RPMI7951 (cell line): Measurements from ENCODE around the gene OLIG1. TPM values are rescaled to one million over a fixed set of nuclear protein-coding genes. Genes with fewer than 3 reads are reported as not detected.

Experiments used
- DNase-seq: peaks from one replicate; pipeline ENCODE4 v3.0.0-alpha.2; 2012; ENCODE audit warnings: low read depth
- total RNA-seq: library from RNA; depleted of rRNA; stranded (reverse); fragments of >200 nt; shearing (Covaris generic); gene quantifications from 2 replicates; pipeline ENCODE4 v1.2.3, GENCODE V29; 2014

OLIG1 gene
- total RNA-seq, 1 experiment from 2014 or later, result not detected

DNA sequence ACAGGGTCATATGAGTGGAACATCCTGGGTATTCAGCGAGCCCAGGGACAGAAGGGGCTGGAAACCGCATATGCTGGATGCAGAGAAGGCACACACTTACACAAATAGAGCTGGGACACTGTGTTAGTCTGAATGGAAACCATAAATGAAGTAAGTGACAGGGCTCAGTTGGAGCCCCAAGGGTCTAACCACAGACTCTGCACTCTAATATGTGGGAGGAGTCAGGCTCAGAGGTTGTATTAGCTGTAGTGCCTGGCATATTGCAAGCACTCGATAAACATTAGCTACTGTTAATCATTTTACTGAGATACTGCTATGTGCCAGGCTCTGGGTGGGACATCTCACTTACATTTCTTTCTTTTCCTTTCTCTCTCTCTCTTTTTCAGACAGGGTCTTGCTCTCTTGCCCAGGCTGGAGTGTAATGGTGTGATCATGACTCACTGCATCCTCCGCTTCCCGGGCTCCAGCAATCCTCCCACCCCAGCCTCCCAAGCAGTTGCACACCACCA lies 6.5 kb upstream of the OLIG1 start:
- no peak for DNase-seq

DNA sequence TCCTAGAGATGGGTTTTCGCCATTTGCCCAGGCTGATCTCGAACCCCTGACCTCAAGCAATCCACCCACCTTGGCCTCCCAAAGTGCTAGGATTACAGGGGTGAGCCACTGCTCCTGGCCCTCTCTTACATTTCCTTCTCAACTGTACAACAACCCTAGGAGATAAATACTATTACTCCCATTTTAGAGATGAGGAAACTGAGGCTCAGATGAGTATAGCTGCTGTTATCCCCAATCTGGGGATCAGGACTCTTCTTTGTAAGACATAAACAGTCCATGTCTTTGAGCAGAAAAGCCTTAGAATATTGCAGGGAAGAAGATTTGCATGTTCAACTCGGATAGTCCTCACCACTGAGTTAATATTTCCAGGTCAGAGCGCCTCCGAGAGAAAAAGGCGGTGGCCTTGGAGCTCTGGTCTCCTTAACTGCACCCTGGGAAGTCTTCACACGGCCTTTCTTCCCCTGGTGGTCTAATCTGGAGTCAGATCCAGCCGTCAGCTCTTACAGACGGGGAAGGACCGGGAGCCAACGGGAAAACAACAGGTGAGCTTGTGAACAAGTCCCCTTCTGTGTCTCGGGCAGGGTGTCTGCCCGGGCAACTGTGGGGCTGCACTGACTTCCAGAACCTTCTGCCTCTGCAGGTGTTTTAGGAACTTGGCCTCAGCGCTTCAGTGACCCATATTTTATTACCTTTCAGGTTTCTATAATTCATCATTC lies 5.9 kb upstream of the OLIG1 start:
- no peak for DNase-seq

DNA sequence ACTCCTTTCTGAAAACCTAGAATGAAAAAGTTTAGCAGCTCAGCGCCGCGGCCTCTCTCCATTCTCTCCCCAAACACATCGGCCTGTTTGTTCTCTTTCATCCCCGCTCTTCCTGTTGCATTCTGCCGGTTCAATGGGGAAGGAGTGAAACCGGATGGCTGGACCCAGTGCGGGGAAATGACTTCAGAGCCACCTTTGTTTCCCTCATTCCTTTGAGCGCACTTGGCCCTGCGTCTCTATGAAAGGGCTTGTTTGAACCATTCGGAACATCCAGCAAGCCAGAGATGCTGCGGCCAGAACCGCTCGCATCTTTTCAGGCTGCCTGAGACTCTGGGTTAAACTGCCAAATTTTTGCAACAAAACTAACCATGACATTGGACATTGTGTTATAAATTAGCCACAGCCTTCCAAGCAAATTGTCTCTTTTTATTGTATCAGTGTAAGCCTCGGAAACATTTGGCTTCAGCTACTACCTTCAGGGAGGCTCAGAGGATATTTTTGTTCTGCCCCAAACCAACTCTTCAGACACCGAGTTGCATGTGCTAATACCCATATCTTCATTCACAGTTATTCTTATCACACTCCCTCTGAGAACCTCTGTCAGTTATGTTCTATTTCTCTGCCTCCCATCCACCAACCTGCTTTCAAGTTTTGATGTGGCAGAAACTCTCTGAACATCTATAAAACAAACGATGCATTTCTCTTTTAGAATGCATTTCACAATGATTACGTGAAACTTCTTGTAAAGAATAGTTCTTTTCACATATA lies 5.1 kb upstream of the OLIG1 start:
- peak; percentile 20 for DNase-seq

DNA sequence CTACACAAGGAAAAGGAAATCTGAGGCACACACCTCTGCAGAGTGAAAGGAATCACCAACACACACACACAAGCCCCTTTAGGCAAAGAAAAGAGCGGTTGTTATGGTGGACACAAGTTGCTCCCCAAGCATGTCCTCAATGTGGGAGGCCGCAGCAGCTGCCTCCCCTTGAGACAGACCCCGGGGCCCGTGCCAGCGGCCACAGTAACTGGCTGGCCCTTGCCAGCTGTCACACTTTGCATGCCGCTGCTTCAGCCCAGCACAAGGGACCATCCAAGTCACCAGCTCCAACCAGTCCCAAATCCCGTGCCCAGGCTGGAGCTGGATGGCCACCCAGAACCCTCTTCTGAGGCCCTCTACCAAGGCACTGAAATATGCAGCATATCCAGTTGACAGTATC lies 2.9 kb upstream of the OLIG1 start:
- no peak for DNase-seq

DNA sequence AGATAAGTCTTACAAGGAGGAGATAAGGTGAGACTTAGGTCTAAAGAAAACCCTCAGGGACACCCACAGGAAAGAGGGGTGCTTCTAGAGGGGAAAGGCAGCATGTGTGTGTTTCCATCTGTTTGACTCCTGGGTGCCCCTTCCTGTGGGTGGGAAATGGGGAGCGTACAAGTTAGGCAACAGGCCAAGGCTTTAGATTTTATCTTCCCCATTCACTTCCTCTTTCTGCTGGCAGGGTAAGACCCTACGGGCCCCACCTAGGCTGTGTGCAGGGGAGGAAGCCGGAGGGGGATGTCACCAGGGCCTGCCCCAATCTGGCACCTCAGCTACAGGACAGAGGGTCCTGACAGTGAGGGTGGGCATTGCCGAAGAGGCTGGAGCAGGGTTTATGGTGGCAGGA lies 2.5 kb upstream of the OLIG1 start:
- DNase-seq, result no peak

DNA sequence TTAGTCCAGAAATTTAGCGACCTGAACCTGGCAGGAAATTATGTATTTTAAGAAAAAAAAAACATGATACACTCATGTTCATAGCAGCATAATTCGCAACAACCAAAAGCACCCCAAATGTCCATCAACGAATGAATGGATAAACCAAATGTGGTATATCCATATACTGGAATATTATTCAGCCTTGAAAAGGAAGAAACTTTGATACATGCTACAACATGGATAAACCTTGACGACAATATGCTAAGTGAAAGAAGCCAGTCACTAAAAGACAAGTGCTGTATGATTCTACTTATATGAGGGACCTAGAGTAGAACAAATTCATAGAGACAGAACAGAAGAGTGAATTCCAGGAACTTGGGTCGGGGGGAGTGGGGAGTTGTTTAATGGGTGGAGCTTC lies 698 bp upstream of the OLIG1 start:
- DNase-seq, result no peak

DNA sequence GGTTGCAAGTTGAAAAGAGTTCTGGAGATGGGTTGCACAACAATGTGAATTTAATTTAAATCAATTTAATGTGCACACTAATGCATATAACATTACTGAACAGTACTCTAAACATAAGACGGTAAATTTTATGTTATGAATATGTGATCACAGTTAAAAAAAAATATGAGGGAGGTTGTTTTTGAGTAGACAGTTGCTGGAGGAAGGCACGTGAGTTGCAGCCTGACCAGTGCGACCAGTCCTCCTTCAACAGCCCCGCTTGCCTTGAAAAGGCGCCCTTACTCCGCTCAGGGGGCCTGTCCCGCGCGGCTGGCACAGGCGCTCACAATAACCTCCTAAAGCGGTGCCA lies 322 bp upstream of the OLIG1 start:
- DNase-seq, result no peak

DNA sequence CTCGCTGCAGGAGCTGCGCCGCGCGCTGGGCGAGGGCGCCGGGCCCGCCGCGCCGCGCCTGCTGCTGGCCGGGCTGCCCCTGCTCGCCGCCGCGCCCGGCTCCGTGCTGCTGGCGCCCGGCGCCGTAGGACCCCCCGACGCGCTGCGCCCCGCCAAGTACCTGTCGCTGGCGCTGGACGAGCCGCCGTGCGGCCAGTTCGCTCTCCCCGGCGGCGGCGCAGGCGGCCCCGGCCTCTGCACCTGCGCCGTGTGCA lies 730 bp downstream of the OLIG1 start:
- no peak for DNase-seq

DNA sequence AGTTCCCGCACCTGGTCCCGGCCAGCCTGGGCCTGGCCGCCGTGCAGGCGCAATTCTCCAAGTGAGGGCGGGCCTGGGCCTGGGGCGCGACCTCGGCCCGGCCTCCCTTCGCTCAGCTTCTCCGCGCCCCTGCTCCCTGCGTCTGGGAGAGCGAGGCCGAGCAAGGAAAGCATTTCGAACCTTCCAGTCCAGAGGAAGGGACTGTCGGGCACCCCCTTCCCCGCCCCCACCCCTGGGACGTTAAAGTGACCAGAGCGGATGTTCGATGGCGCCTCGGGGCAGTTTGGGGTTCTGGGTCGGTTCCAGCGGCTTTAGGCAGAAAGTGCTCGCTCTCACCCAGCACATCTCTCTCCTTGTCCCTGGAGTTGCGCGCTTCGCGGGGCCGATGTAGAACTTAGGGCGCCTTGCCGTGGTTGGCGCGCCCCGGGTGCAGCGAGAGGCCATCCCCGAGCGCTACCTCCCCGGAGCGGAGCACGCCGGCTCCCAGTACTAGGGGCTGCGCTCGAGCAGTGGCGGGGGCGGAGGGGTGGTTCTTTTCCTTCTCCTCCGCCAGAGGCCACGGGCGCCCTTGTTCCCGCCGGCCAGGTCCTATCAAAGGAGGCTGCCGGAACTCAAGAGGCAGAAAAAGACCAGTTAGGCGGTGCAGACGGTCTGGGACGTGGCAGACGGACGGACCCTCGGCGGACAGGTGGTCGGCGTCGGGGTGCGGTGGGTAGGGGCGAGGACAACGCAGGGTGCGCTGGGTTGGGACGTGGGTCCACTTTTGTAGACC lies 1.2 kb downstream of the OLIG1 start:
- no peak for DNase-seq

DNA sequence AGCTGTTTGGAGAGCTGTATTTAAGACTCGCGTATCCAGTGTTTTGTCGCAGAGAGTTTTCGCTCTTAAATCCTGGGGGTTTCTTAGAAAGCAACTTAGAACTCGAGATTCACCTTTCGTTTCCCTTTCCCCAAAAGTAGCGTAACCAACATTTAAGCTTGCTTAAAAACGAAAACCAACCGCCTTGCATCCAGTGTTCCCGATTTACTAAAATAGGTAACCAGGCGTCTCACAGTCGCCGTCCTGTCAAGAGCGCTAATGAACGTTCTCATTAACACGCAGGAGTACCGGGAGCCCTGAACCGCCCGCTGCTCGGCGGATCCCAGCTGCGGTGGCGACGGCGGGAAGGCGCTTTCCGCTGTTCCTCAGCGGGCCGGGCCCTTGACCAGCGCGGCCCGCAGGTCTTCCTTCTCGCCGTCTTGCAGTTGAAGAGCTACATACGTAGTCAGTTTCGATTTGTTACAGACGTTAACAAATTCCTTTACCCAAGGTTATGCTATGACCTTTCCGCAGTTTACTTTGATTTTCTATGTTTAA lies 1.9 kb downstream of the OLIG1 start:
- DNase-seq, result no peak

DNA sequence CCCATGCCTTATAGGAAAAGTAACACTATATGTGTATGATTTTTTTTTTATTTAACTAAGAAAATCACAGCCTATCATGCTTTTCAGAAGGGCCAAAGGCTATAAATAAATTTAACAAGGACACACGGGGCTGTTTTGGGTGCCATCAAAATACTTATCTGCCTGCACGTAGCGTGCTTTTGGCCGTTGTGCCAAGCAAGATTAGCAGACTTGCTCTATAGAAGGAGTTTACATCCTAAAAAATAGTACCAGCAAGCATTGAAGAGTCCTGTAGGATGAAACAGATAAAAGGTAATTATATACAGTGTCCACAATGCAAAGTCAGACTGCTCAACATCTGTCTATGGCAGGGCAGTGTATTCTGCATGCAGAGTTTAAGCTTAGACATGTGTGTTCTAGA lies 3.7 kb downstream of the OLIG1 start:
- no peak for DNase-seq

DNA sequence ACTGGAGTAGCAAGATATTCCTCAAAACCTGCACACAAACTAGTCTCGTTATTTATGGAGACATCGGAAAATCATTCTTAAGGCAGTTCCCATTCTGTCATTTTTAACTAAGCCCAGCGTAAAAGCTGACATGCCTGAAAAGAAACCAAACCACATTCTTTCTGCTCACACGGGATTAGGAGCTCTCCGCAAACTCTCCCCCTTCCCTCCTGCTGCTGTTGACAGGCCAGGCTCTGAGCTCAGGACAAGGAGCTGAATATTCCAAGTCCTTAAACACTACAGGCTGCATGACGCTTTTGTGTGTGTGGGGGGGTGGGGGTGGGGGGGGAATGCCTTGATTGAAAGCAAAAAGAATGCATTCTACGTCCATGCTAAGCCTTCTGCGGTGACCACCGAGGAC lies 5.2 kb downstream of the OLIG1 start:
- DNase-seq, result no peak

DNA sequence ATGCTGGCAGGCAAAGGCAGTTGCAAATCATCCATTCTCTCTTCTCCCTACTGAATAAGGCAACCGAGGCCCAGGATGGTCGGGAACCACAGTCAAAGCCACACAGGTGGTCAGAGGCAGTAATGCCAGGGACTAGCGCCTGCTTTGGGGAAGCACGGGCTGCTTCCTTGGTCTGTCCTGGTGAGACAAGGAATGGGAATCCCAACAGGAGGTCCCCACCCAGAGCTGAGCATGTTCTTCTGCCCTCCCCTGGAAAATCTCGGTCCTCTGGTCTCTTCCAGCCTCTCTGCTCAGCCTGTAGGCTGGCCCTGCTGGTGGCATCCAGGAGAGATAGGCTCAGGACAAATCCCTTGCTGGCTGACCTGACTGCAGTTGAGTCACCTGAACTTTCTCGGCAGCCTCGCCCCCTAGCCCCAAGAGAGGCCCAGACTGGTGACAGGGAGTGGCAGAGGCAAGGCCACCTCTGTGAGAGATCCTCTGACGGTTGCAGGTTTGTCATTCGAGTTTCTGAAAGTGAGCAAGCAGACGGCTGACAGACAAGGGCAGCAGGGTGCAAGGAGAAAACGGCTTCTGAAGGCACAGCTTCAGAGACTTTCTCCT lies 5.8 kb downstream of the OLIG1 start:
- no peak for DNase-seq

DNA sequence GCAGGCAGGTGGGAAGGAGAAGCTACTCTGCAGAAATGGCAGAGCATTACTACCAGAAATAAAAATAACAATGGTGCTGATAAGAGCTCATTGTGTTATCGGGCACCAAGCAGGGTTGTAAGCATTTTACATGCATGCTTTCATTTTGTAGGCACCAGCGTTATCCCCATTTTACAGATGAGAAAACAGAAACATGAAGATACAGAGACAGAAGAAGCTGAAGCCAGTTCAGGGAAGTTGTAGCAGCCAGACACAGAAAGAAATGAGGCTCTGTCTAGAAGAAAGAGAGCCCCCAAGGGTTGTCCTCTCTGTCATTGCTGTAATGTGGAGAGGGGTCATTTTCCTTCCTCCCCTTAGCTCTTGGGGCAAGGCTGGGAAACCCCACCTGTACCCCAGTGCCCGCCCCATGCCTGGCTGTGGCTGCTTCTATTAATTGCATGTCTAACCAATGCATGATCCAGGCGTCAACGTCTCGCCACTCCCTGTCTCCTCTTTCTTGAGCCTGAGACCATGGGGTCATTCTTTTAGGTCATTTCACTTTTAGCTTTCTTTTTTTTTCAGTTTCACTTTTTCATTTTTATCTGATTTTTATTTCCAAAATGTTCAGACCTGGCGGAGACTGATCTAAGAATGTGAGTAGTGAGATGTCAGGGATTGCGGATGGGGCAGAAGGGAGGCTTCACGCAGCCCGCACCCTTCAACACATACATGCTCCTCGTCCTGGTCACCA lies 6.8 kb downstream of the OLIG1 start:
- no peak for DNase-seq

DNA sequence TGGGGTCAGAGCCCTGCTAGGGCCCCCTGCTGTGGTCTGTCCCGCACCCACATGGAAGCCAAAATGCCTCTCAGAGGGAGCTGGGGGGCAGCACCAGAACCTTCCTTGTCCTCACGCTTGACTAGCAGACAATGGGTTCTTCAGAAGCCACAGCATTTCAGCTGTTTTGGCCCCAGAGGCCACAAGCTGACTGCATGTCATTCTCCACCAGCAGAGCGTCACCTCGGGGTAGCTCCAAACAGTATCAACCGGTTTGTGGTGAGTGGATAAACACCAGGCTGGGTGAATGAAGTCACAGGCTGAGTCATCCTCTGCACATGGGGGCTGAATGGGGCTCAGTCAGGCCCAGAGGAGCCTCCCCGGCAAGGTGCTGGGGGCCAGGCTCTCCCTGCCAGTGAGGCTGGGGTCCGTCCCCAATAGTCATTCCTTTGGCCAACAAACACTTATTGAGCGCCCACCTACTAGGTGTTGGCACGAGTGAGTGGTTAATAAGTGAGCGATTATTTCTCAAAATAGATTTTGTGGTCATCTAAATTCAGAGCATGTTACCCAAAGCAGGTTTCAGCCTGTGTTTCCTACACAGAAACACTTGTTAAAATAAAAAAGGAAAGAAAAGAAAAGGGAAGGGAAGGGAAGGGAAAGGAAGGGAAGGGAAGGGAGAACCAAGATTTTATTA lies 9.1 kb downstream of the OLIG1 start:
- DNase-seq, result peak; percentile 90

DNA sequence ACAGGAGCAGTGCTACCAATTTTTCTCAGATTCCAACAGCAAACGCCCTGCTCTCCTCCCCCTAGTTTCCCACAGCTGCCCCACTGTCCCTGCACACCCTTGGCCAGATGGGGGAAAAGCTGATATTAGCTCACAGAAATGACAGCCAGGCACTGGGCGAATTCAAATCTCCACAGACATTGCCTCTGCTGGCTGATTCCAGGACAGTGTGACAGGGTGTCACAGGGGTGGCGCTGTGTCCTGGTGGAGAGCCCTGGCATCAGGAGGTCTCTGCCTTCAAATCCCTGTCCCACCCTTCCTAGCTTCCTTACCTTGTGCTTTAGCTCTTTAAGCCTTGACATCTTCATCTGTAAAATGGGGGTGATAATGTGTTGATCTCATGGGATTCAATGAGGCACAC lies 10.4 kb downstream of the OLIG1 start:
- no peak for DNase-seq

DNA sequence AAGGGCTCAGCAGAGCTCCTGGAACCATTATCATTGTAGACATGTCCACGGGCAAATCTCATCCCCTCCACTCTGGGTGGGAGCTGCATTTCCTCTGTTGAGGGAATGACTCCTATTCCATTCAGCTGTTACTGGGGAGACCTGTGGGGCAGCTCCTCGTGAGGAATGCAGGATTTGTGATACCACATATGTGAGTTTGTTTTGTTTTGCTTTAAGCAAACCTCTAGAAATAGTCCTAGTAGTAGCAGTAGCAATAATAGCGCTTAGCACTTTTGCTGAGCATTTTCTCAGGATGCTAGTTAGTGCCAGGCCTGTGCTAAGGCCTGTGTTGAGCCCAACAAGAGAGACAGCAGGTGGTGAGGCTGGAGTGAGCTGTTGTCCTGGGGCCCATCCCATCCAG lies 10.8 kb downstream of the OLIG1 start:
- DNase-seq, result no peak

DNA sequence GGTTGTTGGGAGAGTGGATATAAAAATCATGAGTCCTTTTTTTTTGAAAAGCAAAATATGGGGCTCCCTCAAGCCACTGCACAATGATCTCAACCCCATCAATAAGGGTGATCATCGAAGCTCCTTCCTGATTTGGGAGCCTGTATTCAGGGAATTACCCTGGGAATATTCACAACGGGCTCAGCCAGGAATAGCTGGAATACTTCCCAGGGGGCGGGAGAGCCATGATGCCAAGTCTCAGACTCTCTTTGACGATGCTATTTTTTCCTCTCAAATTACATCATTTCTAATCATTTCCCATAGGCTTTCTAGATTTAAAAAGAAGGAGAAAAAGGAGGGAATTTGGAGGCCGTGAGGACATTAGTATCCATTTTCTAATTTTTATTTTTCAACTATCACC lies 18.4 kb downstream of the OLIG1 start:
- no peak for DNase-seq

DNA sequence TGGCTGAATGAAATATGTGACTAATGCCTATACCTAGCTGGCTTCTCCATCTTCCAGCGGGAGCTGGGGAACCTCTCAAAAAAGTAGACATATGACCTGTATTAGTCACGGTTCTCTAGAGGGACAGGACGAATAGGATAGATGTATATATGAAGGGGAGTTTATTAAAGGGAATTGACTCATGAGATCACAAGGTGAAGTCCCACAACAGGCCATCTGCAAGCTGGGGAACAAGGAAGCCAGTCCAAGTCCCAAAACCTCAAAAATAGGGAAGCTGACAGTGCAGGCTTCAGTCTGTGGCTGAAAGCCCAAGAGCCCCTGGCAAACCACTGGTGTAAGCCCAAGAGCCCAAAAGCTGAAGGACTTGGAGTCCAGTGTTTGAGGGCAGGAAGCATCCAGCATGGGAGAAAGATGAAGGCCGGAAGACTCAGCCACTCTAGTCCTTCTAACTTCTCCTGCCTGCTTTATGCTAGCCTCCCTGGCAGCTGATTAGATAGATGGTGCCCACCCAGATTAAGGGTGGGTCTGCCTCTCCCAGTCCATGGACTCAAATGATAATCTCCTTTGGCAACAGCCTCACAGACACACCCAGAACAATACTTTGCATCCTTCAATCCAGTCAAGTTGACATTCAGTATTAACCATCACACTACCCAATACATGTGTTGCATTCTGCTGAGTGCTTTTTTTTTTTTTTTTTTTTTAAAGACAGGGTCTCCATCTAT lies 19.6 kb downstream of the OLIG1 start:
- peak; percentile 77 for DNase-seq

DNA sequence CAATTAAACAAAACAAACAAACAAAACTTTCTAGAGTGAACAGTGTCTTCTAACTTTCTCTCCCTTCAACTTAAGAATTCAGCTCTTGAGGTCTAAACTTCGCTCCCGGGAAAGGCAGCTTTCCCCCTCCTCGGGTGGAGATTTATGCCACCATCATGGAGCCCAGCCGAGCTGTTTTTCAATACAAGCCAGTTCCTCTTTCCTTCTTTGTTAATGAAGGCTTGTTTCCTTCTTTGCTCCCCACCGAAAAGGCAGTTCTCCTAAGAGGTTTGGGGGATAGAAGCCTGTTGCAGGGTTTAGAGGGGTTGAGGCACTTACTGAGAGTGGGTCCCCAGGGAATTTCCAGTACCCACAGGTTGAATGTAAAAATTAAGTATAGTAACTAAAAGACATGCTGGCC lies 26.5 kb downstream of the OLIG1 start:
- no peak for DNase-seq
